T-helper 1 cell treated with Interleukin-12 subunit alpha and Interleukin-12 subunit beta and Interleukin-4 antibody, amounts not matched to agents 30 ng/mL and 1 ng/mL, for 36 hours (primary cell): Measurements from ENCODE around the gene MARCHF2. TPM values are rescaled to one million over a fixed set of nuclear protein-coding genes. Genes with fewer than 3 reads are reported as not detected.

Experiments used
- intact Hi-C: fragments of 100-400 bp; cut with micrococcal nuclease; formaldehyde crosslinking; loops from one replicate; pipeline ENCODE4 v1.15.1; 2024
- total RNA-seq: library from RNA; stranded (reverse); gene quantifications from 2 replicates; pipeline ENCODE4 v1.2.3, GENCODE V29; 2022

Gene MARCHF2
- total RNA-seq, 1 donor from 2014 or later: 19.0 TPM

DNA sequence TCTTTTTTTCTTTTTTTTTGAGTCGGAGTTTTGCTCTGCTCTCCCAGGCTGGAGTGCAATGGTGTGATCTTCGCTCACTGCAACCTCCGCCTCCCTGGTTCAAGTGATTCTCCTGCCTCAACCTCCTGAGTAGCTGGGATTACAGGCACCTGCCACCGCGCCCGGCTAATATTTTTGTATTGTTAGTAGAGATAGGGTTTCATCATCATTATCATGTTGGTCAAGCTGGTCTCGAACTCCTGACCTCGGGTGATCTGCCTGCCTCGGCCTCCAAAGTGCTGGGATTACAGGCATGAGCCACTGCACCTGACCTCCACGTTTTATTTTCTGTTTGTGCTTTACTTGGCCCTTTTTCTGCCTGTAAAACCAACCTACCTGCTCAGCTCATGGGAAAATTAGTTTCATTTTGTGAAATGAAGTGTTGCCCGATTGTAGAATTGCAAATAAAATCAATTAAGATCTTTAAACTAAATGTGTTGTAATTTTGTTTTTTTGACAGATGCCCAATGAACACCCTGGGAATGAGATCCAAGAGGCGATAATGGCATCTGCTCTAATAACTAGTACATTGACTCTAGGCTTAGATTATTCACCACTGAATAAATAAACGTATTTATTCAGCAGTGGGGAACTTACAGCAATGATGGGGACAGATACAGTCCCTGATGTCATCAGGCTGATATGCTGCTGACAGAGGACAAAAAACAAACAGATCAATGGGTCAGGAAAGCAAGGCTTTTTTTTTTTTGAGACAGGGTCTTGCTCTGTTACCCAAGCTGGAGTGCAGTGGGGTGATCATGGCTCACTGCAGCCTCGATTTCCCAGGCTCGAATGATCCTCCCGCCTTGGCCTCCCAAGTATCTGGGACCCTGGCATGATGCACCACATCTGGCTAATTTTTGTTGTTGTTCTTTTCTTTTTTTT lies 25.2 kb upstream of the MARCHF2 start:
- intact Hi-C loops: no loop called here

DNA sequence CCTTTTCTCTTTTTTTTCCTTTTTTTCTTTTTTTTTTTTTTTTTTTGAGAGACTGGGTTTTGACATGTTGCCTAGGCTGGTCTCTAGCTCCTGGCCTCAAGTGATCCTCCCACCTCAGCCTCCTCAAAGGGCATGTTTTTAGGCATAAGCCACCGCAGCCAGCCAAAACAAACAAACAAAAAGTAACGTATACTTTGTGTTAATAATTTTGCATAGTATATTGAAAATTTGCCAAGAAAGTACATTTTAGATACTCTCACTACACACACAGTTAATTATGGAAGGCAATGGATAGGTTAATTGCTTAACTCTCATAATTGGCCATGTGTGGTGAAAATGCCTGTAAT lies 24.5 kb upstream of the MARCHF2 start:
- intact Hi-C loops: no loop called here

DNA sequence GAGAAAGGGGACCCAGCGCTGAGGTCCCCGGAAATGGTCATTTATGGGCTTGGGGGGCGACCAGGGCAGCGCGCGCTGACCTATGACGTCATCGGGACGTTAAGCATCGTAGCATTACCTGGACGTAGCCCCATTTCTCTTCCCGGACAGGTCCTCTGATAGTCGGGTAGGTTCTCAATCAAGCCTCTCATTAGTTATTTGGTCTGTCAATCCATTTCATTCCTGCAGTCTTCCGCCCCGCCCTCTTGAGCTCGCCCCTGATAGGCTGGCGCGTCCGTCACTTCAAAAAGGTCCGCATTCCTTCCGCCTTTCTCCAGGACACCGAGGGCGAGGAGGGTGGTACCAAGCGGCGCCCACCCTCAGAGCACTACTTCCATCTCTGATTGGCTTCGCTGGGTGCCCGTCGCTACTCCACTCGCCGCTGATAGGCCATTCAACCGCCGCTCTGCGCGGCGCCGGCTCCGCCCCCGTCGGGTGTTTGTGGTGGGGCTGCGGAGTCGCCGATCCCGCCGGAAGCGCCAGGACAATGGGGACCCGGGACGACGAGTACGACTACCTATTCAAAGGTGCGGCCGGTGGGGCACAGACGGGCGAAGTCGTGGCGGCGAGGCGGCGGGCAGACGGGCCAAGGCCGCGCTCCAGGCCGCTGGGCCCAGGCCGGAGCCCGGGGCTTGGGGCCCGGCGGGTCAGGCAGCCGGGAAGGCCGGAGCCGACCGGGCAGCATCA lies 23.1 kb upstream of the MARCHF2 start, which contains the start of gene RAB11B:
TSS of gene RAB11B (plus strand) at position 470 of the 726 bp plus-strand sequence. CDS start at position 527, 57 bp downstream.
- intact Hi-C loops: loop anchor here (1.0 to 5.0 kb wide), 15 partner anchors 23 to 1653 kb away; partner anchors contain the start of genes ANGPTL4, CD320, GPR108 and HNRNPM

DNA sequence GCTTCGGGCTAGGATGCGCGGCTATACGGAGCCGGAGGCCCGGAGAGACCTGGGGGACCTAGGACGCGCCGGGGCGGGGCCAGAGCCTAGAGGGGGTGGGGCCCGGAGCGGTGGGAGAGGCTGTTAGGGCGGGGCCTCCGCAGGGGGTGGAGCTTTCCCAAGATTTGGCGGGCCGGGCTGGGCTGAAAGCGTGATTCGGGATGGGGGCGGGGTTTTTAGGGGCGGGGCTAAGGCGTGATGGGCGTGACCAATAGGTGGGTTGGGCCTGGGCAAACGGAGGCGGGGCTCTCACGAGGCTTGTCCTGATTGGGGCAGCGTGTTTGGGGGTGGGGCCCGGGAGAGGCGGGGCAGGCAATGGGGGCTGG lies 22.5 kb upstream of the MARCHF2 start:
- intact Hi-C loops: loop anchor here (1.0 to 5.0 kb wide), 15 partner anchors 23 to 1653 kb away; partner anchors contain the start of genes ANGPTL4, CD320, GPR108 and HNRNPM

DNA sequence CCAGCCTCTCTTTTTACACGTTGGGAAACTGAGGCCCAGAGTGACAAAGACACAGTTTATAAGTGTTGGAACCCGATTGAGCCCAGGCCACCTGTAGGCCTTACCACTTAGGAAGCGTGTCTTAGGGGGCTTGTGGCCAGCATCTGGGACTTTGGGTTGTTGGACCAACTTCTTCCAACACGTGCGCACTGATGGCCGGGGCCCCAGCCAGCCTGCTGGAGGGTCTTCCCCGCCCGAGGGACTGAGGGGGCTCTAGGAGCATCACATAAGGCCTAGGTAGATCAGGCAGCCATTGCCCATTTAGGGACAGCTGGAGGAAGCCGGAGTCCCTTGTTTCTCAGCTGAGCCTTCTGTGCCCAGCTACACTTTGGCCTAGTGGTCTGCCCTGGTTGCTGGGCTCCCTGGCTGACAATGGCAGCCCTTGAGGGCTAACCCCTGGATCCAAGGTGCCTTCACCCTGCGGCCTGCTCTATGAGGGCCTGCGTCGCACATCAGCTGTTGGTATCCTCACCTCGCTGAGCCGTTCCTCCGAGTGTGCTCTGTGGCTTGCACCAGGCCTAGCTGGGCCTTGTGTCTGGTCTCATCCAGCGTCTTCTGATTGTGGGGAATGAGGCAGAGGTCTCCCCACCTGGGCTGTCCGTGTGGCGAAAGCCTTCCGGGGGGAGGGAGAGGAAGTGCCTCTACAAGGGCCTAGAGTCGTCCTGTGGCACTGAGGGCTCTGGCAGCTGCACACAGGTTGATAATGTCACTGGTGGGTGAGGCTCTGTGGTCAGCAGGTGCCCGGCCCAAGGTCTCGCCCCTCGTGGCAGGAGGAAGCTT lies 21.7 kb upstream of the MARCHF2 start:
- intact Hi-C loops: loop anchor here (5.0 kb wide), 2 partner anchors 124 to 1654 kb away; partner anchors contain the start of genes GPR108 and TRIP10

DNA sequence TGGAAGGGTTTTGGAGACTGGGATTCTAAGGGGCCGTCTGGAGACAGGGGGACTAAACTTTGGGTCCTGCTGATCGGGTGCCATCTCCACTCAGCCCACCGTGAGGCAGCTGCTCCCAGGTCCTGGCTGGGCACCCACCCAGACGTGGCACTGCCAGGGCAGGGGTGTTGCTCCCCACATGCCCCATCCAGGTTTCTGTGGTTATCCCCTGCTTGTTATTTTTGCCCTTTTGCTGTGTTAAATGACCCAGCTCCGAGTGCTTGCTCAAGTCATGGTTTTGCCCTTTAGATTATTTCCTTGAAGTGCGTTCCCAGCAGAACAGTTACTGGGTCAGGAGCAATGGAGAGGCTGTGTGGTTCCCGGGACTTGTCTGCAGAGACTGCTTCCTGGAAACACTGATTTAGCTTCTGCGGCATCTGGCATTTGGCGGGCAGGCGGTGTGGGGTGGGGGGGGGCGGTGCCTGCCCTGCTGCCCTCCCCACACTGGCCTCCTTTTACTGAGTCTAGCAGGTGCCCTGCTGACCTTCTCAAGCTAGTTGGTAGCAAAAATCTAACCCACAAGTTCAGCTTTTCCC lies 21.0 kb upstream of the MARCHF2 start:
- intact Hi-C loops: loop anchor here (5.0 kb wide), 2 partner anchors 125 to 1655 kb away; partner anchors contain the start of genes GPR108 and TRIP10

DNA sequence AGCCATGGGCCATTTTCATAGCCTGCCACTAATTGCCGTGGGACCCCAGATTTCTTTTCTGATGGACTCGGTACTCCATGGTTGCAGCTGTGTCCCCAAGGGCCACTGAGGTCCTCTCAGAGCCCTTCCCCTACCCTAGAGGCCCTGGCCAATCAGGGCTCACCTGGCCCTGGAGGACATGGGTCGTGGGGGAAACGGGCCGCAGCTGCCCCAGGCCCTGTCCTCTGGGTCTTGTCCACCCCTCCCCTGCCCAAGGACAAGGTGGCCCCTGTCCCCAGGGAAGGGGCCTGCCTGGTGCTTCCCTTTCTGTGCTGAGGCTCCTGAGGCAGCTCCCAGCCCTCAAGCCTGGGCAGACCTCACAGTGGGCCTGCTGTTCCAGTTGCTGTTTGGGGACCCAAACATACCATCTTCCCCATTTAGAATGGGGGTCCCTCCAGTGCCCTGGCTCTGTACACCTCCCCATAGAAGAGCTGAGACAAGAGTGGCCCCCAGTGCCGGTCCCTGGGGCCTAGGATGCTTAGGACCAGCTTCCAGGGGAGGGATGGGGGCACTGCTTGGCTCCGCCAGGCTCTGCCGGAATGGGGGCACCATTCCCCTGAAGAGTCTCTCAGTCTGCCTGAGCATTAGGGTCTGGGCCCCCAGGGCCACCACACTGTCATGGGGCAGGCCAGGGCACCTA lies 19.8 kb upstream of the MARCHF2 start:
- intact Hi-C loops: loop anchor here (5.0 kb wide), 2 partner anchors 126 to 1656 kb away; partner anchors contain the start of genes GPR108 and TRIP10

DNA sequence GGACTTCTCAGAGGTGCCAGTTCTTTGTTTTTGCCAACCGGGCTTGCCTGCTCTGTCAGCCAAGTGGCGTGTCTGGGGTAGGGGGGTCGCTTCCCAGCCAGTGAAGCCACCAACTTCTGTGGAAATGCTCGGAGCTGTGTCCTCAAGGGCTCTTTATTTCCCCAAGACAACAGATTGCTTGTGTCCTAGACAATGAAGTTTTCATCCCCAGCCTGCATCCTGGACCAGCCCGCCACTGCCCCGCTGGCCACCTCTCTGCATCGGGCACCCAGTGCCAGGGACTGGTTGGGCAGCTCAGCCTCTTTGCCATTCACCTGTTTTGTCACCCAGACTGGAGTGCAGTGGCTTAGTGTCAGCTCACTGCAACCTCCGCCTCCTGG lies 19.2 kb upstream of the MARCHF2 start:
- intact Hi-C loops: loop anchor here (5.0 kb wide), 2 partner anchors 127 to 1657 kb away; partner anchors contain the start of genes GPR108 and TRIP10

DNA sequence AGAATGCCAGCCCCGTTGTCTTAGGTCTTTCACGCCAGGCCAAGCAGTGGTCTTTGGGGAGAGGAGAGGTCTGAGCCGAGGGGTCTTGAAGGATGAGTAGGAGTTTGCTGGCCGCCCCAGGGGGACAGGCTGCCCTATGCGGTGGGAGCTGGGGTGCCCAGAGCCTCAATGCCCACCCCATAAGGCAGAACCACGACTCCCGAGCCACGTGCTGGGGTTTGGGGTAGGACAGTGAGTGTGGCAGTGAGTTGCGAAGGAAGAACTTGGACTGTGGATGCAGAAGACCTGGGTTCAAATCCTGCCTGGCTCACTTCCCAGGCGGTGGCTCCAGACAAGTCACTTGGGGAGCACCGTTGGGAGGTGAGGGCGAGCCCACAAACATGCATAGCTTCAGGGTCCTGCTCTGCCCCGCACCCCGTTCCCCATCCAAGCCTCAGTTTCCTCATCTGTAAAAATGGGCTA lies 17.5 kb upstream of the MARCHF2 start:
- intact Hi-C loops: loop anchor here (1.0 kb wide), 1 partner anchor 41 kb away; no protein-coding TSS in a partner anchor

DNA sequence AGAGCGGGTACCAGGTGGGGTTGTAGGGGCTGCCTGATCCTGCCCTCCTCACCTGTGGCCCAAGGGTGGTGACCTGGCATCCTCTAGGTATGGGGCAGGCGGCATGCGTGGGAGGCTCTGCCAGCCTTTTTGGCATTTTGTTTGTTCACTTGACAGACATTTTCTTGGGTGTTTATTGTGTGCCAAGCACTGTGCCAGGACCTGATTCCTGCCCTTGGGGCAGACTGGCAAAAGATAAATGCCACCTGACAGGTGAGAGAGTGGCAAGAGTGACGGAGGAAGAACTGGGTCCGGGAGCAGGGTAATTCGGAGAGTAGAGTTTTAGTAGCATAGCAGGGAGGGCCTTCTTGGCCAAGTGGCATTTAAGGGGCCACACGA lies 16.9 kb upstream of the MARCHF2 start:
- intact Hi-C loops: loop anchor here (1.0 kb wide), 1 partner anchor 42 kb away; no protein-coding TSS in a partner anchor

DNA sequence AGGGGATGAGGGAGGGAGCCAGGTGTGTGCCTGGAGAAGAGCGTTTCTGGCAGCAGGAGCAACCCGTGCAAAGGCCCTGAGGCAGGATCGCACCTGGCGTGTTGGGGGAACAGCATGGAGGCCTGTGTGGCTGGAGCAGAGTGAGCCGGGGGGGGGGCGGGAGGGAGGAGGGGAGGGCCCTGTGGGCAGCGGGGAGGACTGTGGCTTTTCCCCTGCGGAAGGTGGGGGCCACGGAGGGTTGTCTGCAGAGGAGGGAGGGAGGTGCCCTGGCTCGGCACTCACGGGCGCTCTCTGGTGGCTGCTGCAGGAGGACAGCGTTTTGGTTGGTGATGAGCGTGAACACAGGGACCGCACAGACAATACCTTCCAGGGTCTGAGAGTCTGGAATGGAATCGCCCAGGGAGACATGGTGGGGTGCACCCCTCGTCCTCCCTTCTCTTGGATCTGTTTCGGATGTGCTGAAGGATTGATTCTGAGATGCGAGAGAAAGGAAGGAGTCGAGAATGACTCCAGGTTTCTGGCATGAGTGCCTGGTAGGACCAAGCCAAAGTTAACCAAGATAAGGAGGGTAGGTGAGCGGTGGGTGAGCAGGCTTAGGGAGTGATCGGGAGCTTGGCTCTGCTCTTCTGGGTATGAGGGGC lies 16.4 kb upstream of the MARCHF2 start:
- intact Hi-C loops: loop anchor here (1.0 kb wide), 1 partner anchor 42 kb away; no protein-coding TSS in a partner anchor

DNA sequence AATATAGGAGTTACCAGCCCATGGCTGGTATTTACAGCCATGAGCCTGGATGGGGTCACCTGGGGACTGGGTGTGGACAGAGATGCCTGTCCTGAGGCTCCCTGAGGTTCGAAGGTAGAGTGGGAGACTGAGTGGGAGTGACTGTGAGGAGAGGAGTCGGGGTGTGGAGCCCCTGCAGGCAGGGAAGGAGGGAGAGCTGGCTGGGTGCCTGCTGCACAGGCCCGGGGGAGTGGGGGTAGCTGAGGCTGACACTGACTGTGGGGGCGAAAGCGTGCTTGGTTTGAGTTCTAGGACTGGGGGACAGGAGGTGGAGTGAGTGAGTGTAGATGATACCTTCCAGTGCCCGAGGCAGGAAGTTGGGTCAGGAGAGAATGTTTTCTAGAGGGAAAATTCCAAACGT lies 15.8 kb upstream of the MARCHF2 start:
- intact Hi-C loops: no loop called here

DNA sequence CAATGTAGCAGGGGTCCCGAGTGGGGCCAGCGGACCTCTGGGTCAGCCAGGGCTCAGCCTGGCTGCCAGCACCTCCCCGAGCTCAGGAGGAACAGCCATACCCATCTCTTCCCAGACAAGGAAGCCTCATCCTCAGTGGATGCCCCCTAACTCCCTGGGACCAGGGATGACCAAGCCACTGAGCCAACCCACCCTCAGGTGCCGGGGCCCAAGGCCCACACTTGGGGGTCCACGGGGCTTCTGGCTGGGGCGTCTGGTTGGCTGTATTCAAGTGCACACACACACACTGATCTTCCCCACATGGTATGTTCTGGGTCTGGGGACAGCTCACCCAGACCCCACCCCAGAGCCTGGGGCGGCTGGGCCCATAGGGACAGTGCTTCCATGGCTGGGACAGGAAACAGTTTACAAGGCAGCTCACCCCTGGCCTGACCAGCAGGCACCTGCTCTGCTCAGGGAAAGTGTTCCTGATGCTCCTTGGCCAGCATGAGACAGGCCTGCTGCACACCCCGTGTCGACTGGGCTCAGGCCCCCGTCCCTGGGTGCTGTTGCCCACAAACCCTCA lies 15.3 kb upstream of the MARCHF2 start:
- intact Hi-C loops: no loop called here

DNA sequence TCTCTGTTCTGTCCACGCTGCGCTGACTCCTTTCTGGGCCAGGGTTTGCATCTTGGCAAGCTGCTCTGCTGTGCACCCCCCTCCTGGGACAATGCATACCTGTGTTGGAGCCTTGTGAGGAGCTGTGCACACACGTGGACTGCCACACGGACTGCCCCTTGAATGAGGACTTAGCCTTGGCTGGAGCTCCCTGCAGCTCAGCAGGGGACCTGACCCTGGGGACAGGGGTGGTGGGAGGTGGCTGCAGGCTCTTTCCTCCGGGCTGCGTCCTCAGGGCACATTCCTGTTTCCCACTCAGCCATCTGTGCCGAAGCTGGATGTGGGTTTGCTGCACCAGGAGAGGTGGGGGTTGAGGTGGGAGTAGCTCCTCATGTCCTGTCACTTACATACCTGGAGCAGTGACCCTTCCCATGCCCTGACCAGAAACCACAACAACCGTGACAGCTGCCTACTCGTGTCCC lies 14.8 kb upstream of the MARCHF2 start:
- intact Hi-C loops: no loop called here

DNA sequence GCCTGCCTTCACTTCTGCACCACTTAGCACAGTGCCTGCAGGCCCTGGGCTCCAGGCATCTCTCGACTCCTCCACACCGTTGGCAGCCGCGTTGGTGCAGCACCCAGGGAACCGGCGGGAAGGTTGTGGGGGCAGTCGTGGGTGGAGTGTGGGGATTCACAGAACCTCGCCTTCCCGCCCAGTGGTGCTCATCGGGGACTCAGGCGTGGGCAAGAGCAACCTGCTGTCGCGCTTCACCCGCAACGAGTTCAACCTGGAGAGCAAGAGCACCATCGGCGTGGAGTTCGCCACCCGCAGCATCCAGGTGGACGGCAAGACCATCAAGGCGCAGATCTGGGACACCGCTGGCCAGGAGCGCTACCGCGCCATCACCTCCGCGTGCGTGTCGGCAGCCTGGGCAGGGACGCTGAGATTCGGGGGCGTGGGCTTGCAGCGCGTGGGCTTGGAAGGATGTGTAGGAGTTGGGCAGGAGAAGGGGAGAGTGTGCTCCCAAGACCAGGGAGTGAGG lies 13.4 kb upstream of the MARCHF2 start:
- intact Hi-C loops: loop anchor here (5.0 kb wide), 1 partner anchor 172 kb away; no protein-coding TSS in a partner anchor

DNA sequence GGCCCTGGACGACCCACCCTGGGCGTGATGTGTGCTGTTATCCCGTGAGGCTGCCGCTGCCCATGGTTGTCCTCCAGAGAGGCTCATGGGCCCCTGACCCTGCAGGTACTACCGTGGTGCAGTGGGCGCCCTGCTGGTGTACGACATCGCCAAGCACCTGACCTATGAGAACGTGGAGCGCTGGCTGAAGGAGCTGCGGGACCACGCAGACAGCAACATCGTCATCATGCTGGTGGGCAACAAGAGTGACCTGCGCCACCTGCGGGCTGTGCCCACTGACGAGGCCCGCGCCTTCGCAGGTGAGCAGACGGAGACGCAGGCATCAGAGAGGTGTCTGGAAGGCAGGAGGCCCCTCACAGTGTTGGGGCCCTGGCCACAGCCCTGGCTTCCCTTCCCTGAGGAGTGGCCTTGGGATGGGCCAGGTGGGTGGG lies 11.1 kb upstream of the MARCHF2 start:
- intact Hi-C loops: loop anchor here (5.0 kb wide), 1 partner anchor 175 kb away; no protein-coding TSS in a partner anchor

DNA sequence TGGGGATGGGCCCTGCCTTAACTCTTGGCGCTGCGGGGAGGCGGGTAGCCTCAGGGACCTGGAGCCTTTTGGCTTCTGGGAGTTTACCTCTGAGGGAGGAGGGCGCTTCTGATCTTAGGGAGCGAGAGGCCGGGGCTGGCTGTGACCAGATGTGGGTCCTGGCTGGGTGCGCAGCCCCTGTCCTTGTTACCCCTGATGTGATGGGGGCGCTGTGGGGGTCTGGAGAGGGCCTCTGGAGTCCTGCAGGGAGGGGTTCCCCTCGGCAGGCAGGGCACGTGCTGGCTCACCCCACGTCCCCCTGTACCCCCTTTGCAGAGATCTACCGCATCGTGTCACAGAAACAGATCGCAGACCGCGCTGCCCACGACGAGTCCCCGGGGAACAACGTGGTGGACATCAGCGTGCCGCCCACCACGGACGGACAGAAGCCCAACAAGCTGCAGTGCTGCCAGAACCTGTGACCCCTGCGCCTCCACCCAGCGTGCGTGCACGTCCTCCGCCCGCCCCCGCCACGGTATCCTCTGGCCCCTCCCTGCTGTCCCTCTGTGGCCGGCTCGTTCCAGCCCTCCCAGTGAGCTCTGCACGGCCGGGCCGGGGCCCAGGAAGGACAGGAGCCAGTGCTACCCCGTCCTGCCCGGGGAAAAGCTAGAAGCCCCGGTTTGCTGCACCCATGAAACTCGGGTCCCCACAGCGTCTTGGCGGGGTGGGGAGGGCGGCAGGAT lies 9.8 kb upstream of the MARCHF2 start:
- intact Hi-C loops: loop anchor here (5.0 kb wide), 1 partner anchor 176 kb away; no protein-coding TSS in a partner anchor

DNA sequence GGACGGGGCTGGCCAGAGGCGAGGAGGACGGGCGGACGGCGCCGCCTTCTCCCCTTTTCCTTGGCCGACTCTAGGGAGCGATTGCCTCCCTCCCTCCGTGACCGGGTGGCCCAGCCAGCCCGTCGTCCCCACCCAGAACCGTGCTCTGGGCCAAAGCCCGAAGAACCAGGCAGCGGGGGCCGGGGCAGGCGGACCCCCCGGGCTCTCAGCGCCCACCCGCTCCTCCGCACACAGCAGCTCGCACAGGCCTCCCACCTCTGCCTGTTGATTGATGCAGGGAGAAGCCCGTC lies 9.3 kb upstream of the MARCHF2 start:
- intact Hi-C loops: loop anchor here (5.0 kb wide), 1 partner anchor 176 kb away; no protein-coding TSS in a partner anchor
